BJ (cell line): ENCODE data around the gene FTL. TPM values are rescaled to one million over a fixed set of nuclear protein-coding genes. Genes with fewer than 3 reads are reported as not detected.
"Not testable (repeated sequence)": the region's sequence is repeated elsewhere in the genome, so short reads cannot be mapped to it uniquely, and the experiment has no call there.

Experiments used
- CTCF ChIA-PET: fragments of 350-600 bp; formaldehyde crosslinking; extraction: SDS; loops from one replicate; lab custom pipeline; 2021; ENCODE audit warnings: antibody characterized with exemption, inconsistent platforms; lab: Yijun Ruan, JAX
- POLR2A ChIA-PET: fragments of 300-600 bp; sonication (Branson Sonifier 250); formaldehyde crosslinking; extraction: SDS; loops from one replicate; lab custom pipeline; 2021; ENCODE audit warnings: antibody characterized with exemption; lab: Charles Lee
- DNase-seq: peaks from one replicate; pipeline ENCODE4 v3.0.0-alpha.2; 2011; ENCODE audit warnings: low read depth
- H3K27me3 ChIP-seq: 2 replicates; pipeline ENCODE4 v1.6.0; 2011; ENCODE audit warnings: low read length; ENCODE audit not compliant: control insufficient read depth, insufficient read depth
- H3K36me3 ChIP-seq: 2 replicates; pipeline ENCODE4 v1.5.1; 2011; ENCODE audit warnings: low read length; ENCODE audit not compliant: control insufficient read depth, insufficient read depth
- H3K4me3 ChIP-seq: 2 replicates; pipeline ENCODE4 v1.5.1; 2011; ENCODE audit warnings: low read depth, mild to moderate bottlenecking, control low read depth, low read length
- polyA plus RNA-seq: library from polyadenylated mRNA; depleted of rRNA; stranded (reverse); fragments of >200 nt; gene quantifications from 2 replicates; pipeline ENCODE4 v1.2.3, GENCODE V29; 2011
- TF ChIP-seq, protein P1 (sequence below): IDR thresholded peaks from 2 replicates; pipeline ENCODE4 v1.5.1; 2011; ENCODE audit warnings: low read depth, mild to moderate bottlenecking, control low read depth, inconsistent platforms, low read length, moderate library complexity; ENCODE audit not compliant: insufficient read depth

The FTL gene
- polyA plus RNA-seq, 1 experiment, result 3,340 TPM

DNA sequence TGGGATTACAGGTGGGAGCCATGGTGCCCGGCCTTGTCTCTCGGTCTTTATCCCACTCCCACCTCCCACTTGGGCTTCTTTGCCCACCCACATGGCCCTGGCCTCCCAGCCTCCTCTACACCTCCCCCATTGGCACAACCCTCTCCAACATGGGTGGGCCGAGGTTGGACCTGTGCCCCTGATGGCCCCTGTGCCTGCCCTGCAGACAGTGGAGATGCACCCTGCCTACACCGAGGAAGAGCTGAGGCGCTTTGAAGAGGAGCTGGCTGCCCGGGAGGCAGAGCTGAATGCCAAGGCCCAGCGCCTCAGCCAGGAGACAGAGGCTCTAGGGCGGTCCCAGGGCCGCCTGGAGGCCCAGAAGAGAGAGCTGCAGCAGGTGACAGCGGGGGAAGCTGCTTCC lies 44.2 kb upstream of the FTL start:
- peaks cover 16% of the 10 kb centered on the region for H3K36me3 ChIP-seq
- H3K27me3 ChIP-seq, result no peaks in the 10 kb centered on the region
- TF ChIP-seq, protein P1, sequence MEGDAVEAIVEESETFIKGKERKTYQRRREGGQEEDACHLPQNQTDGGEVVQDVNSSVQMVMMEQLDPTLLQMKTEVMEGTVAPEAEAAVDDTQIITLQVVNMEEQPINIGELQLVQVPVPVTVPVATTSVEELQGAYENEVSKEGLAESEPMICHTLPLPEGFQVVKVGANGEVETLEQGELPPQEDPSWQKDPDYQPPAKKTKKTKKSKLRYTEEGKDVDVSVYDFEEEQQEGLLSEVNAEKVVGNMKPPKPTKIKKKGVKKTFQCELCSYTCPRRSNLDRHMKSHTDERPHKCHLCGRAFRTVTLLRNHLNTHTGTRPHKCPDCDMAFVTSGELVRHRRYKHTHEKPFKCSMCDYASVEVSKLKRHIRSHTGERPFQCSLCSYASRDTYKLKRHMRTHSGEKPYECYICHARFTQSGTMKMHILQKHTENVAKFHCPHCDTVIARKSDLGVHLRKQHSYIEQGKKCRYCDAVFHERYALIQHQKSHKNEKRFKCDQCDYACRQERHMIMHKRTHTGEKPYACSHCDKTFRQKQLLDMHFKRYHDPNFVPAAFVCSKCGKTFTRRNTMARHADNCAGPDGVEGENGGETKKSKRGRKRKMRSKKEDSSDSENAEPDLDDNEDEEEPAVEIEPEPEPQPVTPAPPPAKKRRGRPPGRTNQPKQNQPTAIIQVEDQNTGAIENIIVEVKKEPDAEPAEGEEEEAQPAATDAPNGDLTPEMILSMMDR, result no peak
- CTCF ChIA-PET, result no interaction called here
- POLR2A ChIA-PET, result no interaction called here
- DNase-seq, result no peak
- no peak overlapping the region for H3K4me3 ChIP-seq

DNA sequence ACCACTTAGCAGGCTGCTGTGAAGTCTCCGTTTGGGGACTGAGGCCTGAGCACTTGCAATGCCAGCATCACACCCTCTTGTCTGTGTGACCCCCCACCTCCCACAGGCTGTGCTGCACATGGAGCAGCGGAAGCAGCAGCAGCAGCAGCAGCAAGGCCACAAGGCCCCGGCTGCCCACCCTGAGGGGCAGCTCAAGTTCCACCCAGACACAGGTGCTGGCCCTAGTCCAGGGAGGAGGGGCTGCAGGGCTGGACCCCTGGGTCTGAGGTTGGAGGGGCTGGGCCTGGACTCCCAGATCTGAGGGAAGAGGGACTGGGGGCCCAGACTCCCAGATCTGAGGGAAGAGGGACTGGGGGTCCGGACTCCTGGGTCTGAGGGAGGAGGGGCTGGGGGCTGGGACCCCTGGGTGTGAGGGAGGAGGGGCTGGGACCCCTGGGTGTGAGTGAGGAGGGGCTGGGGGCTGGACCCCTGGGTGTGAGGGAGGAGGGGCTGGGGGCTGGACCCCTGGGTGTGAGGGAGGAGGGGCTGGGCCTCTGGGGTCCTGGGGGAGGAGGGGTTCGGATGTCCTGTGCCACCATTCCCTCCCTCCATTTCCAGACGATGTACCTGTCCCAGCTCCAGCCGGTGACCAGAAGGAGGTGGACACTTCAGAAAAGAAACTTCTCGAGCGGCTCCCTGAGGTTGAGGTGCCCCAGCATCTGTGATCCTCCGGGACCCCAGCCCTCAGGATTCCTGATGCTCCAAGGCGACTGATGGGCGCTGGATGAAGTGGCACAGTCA lies 43.2 kb upstream of the FTL start:
- no peaks in the 10 kb centered on the region for H3K27me3 ChIP-seq
- TF ChIP-seq, protein P1, result no peak
- ChIA-PET CTCF (no interaction called here), POLR2A (no interaction called here)
- H3K36me3 ChIP-seq, result peaks cover 16% of the 10 kb centered on the region
- no peak for DNase-seq
- no peak overlapping the region for H3K4me3 ChIP-seq

DNA sequence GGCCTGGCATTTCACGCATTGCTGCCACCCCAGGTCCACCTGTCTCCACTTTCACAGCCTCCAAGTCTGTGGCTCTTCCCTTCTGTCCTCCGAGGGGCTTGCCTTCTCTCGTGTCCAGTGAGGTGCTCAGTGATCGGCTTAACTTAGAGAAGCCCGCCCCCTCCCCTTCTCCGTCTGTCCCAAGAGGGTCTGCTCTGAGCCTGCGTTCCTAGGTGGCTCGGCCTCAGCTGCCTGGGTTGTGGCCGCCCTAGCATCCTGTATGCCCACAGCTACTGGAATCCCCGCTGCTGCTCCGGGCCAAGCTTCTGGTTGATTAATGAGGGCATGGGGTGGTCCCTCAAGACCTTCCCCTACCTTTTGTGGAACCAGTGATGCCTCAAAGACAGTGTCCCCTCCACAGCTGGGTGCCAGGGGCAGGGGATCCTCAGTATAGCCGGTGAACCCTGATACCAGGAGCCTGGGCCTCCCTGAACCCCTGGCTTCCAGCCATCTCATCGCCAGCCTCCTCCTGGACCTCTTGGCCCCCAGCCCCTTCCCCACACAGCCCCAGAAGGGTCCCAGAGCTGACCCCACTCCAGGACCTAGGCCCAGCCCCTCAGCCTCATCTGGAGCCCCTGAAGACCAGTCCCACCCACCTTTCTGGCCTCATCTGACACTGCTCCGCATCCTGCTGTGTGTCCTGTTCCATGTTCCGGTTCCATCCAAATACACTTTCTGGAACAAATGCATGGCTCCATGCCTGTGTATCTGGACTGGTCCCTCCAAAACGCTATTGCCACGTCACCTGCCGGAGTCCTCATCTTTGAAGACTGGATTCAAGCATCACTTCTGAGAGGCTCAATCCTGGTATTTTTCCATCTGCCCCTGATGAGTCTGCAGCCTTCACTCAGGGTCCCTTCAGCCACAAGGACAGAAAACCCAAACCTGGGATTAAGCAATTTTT lies 42.3 kb upstream of the FTL start:
- DNase-seq, result no peak
- Histone ChIP-seq H3K36me3 (peaks cover 16% of the 10 kb centered on the region), H3K4me3 (no peak overlapping the region), H3K27me3 (no peaks in the 10 kb centered on the region)
- TF ChIP-seq, protein P1, result no peak
- POLR2A ChIA-PET, result no interaction called here
- CTCF ChIA-PET, result no interaction called here

DNA sequence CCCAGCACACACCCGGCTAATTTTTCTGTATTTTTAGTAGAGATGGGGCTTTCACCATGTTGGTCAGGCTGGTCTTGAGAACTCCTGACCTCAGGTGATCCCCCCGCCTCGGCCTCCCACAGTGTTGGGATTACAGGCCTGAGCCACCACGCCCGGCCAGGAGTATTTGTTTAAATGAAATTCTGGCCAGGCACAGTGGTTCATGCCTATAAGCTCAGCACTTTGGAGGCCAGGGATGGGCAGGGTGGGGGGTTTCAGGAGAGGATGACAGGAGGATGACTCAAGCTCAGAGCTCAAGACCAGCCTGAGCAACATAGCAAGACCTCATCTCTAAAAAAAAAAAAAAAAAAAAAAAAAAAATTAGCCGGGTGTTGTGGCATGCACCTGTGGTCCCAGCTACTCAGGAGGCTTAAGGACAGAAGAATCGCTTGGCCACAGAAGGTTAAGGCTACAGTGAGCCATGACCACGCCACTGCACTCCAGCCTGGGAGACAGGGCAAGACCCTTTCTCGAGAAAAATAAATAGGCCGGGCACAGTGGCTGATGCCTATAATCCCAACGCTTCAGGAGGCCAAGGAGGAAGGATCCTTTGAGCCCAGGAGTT lies 39.8 kb upstream of the FTL start:
- Histone ChIP-seq H3K27me3 (no peaks in the 10 kb centered on the region), H3K4me3 (no peak overlapping the region), H3K36me3 (peaks cover 8% of the 10 kb centered on the region; the same call in 1 of the 2 replicates)
- ChIA-PET CTCF (interaction anchor here (0.9 to 1.3 kb wide), 2 partner anchors 29 to 68 kb away, joined by 4 read pairs; partner anchors contain the start of genes GYS1 and RUVBL2), POLR2A (interaction anchor here (0.6 kb wide), 3 partner anchors 9 to 27 kb away, joined by 3 to 8 read pairs (median 4); no protein-coding TSS in a partner anchor)
- TF ChIP-seq, protein P1, result no peak
- peak; percentile 69 for DNase-seq

DNA sequence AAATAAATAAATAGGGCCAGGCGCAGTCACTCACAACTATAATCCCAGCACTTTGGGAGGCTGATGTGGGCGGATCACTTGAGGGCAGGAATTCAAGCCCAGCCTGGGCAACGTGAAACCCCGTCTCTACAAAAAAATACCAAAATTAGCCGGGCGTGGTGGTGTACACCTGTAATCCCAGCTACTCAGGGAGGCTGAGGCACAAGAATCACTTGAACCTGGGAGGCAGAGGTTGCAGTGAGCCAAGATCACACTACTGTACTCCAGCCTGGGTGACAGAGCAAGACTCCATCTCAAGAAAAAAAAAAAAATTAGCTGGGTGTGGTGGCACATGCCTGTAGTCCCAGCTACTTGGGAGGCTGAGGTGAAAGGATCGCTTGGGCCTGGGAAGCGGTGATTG lies 39.2 kb upstream of the FTL start:
- H3K4me3 ChIP-seq, POLR2A ChIA-PET, H3K27me3 ChIP-seq, H3K36me3 ChIP-seq, DNase-seq: not testable (repeated sequence)
- CTCF ChIA-PET, result interaction anchor here (1.3 kb wide), 1 partner anchor 67 kb away, joined by 4 read pairs; the partner anchor contains the start of genes GYS1 and RUVBL2
